HG02678 (cell line): ENCODE measurements around the gene ANGPTL8.

Experiments
- ATAC-seq: cut with Tn5 transposase; IDR thresholded peaks from one replicate; pipeline ENCODE4 v1.9.1; 2021; ENCODE audit warnings: mild to moderate bottlenecking, moderate library complexity; ENCODE audit not compliant: unreplicated experiment

The ANGPTL8 gene

DNA sequence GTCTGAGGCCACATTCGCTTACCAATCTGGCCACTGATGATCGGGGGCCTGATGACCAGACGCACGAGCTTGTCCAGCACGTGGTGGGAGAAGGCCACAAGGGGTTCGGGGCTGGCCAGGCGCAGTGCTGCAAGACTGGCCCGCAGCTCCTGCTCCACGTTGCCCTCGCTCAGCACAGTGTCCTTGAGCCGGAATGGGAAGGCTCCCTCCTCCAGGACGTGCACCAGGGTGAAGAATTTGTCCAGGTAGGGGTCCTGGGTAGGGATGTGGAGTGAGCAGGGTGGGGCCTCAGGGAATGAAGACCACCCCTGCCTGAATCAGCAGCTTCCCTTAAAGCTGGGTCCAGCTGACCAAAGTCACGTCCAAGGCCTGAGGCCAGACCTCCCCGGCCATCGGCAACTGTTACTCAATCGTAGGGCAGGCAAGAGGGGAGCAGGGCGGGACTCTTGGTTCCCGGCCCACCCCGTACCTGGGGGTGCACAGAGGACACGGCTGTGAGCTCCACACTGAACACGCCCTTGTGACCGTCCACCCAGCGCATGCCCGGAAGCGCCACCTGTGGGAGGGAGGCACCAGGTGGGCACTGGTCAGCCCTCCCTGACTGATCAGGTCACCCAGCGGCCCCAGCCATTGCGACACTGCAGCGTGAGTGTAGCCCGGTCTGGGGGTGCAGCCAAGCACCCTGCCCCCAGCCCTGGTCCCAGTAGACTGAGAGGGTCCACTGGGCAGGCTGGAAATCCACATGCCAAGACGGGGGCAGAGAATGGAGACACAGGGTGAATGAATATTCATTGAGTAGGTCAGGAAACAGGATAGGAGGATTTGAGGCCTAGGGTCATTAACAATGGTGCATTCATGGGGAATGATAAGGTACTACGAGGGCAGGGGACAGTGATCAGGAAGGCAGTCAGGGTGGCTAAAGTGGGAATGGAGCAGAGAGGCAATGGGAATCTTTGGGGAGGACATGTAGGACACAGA lies 2.8 kb upstream of the ANGPTL8 start:
- ATAC-seq, result no peak

DNA sequence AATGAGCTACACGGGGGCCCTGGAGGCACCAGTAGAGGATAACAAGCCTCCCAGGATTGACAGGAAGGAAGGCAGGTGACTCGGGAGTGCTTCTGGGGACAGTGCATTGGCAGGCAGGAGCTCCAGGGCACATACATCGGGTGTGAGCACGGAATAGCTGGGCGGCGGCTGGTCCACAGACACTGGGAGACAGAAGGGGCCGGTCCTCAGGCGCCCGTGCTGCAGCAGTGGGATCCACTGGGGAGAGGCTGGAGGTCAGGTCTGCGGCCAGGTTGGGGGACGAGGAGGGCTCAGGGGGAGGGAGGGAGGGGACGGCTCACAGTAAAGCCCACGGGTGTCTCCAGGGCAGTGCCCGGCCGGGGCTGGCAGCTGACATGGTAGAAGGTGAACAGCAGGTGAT lies 2.1 kb upstream of the ANGPTL8 start:
- ATAC-seq, result no peak

DNA sequence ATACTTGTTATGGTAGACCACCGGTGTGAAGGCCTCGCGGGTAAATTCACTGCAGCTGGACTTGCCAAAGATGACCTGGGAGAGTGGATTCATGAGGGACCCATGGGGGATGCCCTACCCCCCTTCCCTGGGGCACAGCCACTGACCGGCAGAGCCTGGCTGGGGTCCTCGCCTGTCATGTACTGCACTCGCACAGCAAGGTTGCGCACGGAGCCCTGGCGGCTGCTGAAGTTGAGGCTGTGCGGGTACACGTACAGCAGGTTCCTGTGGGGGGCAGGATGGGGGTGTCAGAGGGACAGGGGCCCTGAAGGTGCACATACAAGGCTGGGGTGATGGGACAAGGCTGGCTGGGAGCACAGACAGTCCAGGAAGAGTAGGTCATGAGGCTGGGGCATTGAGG lies 1.4 kb upstream of the ANGPTL8 start:
- no peak for ATAC-seq

DNA sequence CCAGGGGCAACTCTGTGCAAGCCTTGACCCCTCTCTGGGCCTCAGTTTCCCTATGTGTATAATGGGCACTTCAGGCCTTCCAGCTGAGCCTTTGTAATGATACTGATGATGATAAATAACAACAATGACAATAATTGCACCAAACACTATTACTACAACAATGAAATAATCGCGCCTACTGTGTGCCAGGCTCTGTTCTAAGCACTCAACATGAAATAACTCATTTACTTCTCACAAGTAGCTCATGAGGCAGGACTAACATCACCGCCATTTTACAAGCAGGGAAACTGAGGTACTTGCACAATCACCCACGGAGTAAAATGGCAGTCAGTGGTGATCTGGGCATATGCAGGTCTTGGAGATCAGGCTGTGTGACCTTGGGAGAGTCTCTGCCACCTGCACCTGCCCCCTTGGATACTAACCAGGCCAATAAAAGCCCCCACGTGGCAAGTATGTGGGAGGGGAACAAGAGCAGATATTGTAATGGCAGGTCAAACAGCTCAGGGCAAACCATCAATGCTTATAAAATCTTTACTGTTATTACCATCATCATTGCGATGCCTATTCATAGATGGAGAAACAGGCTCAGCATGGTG lies 540 bp upstream of the ANGPTL8 start:
- no peak for ATAC-seq

DNA sequence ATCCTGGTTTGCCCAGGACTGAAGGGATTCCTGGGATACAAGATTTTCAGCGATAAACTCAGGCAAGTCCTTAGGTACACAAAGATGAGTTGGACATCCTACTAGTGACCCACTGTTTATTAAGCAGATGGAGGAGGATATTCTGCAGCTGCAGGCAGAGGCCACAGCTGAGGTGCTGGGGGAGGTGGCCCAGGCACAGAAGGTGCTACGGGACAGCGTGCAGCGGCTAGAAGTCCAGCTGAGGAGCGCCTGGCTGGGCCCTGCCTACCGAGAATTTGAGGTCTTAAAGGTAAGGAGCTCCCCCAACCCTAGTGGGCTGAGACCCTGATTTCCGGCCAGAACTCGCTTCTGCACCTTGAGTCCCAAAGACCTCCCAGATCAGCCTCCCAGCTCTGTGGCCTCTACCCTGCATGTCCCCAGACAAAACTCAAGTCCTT lies 607 bp downstream of the ANGPTL8 start:
- no peak for ATAC-seq

DNA sequence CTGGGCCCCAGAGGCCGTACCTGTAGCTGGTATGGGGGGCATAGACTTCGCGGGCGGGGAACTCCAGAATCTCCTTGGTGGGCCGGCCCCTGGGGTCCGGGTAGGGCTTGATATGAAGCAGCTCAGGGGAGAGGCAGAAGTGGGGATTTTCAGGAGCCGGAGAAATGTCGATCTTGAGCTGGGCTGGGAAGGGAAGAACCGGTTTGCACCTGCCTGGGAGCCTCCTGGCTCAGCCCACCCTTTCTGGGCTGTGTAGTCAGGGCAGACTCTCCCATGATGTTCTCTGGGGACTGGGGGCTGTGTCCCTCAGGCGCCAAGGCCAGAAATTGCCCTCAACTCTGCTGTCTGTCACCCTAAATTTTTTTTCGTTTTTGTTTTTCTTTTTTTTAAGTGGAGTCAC lies 2.6 kb downstream of the ANGPTL8 start:
- ATAC-seq, result no peak

DNA sequence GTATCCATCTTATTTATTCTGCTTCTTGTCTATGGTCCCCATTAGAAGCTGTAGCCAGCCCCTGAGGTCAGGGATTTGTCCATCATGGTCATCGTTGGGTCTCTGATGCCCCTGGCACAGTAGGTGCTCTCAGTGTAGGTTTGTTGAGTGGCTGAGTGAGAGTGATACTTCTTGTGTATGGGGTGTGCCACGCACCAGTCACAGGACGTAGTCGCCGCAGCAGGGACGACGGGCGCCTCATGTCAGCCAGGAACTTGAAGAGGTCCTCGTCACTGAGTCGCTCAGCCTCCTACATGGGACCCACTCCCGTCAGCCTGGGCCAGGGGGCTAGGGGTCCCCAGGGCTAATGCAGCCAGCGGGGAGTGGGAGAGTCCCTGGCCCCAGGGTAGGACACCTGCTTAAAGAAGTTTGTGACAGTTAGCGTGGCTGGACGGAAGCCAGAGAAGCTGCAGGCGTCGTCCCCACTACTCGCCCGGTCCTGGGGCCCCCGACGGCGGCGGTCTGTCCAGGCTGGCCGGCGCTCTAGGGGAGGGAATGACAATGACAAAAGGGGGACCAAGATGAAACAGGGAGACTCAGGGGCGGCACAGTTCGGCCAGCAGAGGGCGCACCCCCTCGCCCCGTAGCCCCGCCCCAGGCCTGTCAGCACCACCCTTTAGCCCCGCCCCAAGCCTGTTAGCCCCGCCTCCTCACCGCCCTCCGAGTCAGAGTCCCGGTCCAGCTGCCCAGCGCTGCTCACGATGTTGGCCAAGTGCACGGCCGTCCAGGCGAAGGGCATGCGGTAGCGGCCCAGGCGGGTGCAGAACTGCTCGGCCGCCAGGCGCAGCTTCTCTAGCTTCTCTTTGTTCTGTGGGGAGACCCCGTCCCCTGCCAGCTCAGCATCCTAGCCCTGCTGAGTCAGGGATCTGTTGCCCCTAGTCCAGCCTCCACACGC lies 3.7 kb downstream of the ANGPTL8 start:
- ATAC-seq, result peak; percentile 60

DNA sequence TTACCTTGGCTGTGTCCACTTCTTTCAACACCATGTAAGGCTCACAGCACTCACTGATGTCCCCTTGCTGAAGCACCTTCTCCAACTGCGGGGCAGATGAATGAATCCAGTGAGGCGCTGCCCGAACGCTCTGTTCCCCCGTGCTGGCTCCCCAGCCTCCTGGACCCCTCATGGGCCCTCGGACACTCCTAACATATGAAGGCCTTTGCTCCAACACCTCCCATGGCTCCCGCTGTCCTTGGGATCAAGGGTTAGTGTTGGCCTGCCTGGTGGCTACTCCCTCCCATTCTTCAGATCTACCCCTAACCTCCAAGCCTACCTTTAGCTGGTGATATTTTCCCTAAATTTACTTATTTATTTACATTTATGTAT lies 4.4 kb downstream of the ANGPTL8 start:
- ATAC-seq, result no peak

DNA sequence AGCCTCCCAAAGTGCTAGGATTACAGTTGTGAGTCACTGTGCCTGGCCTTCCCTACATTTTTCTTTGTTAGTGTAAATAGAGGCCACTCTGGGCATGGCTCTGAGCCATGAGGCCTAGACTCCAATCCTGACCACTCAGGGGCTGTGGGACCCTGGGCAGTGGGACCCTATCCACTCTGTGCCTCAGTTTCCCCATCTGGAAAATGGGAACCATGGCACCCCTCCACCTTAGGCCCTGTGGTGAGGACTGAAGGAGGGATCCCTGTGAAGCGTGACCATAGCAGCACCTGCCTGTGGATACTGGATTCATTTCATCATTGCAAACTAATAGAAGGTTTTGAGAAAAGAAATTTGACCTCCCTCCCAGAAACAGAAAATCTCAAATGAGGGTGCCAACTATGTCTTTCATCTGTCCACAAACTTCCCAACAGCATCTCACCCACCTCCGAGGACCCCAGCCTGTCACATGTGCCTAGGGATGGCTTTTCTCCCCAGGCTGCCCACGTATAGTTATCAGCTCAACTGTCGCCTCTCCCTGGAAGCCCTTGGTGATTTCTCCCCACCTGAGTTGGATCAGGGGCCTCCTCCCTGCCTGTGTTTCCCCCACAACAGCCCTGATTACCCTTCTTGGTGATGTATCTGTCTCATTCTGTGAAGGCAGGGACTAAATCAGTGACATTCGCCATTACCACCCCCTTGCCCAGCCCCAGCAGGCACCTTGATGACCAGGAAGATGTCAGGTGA lies 5.6 kb downstream of the ANGPTL8 start:
- ATAC-seq, result no peak

DNA sequence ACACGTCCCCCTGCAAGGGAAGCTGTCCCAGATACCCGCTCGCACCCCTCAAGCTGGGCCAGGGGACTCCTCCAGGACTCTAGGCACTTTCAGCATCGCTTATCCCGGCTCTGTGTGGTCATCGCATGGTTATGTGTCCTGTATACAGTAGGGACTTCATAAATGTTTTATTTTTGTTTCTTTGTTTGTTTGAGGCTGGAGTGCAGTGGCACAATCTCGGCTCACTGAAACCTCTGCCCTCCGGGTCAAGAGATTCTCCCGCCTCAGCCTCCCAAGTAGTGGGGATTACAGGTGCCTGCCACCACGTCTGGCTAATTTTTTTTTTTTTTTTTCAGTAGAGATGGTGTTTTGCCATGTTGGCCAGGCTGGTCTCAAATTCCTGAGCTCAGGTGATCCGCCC lies 7.5 kb downstream of the ANGPTL8 start:
- no peak for ATAC-seq

DNA sequence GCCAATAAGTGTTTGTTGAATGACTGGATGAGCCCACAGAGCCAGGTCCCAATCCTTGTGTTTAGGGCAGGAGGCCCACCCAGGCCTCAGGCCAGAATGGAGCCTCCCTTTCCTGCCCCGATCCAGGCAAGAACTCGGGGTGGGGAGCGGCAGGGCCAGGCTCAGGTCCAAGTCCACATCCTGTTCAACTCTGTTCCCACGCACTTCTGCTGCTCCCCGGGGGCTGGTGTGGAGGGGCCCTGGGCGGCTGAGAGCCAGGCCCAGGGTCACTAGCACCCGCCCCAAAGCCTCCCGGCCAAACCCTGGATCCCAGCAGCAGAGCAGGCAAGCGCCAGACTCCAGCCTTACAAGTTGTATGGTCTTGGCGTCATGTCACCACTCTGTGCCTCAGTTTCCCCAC lies 8.0 kb downstream of the ANGPTL8 start:
- ATAC-seq, result no peak

DNA sequence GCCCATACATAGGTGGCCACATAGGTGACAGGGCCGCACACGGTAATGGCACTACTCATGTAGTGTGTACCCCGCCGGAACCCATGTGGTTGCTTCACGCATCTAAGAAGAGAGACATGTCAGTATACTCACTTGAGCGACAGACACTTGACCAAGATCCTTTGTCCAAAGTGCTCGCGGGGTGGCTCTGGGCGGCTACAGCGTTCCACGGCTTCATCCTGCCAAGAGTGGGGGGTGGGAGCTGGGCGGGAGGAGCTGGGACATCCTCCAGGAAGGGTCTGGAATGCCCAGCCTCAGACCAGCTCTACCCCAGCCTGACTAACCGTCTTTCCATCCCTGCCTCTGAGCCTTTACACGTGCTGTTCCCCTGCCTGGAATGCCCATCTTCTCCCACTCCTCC lies 8.5 kb downstream of the ANGPTL8 start:
- ATAC-seq, result no peak

DNA sequence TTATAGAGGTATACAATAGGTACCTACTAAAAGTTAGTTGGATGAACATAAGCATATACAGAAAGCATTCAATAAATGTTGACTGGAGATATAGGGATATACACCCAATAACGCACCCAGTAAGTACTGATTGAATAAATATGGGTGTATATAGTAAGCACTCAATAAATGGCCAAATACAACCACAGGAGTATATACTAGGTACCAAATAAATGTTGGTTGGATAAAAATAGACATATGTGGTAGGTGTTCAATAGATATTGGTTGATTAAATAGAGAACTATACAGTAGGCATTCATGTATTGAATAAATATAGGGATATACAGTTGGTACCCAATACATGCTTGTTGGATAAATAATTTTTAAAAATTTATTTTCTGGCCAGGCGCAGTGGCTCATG lies 9.4 kb downstream of the ANGPTL8 start:
- no peak for ATAC-seq

DNA sequence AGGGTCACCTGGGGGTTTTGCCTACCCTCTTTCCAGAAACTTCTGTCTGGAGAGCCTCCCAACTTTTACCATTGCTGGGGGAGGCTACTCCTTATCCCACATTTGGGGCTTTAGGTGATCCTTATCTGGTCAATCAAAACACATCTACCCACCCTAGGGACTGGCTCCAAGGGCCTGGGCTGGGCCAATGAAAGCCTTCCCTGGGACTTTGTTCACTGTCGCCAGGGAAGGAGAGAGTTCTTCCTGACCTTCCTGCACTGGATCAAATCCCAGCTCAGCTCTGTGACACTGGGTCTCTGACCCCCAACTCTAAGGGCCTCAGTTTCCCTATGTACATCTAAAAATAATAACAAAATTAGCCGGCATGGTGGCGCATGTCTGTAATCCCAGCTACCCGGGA lies 11.8 kb downstream of the ANGPTL8 start:
- no peak for ATAC-seq

DNA sequence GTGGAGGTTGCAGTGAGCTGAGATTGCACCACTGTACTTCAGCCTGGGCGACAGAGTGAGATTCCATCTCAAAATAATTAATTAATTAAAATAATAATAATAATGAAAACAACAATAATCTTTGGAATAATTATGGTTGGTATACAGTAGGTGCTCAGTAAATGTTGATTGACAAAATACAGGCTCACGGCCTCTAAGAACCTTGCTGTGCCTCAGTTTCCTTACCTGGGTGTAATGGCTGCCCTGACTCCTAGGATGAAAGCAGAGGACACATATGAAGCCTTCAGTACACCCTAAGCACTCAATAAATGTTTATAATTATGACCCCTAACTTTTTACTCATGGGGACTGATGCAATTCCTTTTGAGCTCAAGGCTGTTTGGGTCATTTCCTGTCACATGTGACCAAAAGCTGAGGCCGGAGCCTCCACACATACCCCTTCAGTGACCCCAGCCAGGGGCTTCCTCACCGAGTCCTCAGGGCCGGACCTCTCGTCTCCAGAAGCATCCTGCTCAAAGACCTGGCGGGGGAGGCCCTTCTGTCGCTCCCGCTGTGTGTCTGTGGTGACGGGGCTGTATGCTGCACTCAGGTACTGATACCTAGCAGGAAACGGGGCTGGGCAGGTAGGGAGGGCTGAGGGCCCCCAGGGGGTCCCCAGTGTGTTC lies 12.4 kb downstream of the ANGPTL8 start:
- ATAC-seq, result no peak

DNA sequence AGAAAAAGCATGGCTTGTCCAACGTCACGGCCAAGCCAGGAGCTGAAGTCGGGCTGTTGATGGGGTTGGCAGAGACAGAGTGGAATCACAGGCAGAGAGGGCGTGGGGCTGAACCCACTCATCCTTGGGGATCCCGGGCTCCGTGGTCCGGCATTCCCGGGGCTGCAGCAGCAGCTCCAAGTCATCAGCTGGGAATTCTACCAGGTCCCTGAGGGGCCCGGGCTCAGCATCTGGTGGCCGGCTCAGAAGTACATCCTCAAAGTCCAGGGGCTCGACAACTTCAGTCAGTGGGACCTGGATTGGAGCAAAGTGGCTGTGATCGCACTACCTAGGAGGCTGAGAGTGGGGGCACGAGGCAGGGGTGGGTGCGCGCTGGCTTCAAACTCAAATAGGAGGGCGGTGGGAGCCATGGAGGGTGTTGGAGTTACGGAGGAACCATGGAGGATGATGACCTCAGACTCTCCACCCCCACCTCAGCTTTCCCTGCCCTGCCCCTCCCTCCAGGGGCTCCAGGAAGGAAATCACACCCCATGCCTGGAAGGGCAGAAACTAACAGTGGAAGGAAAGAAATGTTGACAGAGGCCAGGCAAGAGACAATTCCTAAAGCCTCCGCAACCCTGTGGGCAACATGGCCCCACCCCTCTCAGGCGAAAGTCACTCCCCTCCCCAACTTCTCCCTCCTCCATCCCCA lies 13.4 kb downstream of the ANGPTL8 start:
- no peak for ATAC-seq

DNA sequence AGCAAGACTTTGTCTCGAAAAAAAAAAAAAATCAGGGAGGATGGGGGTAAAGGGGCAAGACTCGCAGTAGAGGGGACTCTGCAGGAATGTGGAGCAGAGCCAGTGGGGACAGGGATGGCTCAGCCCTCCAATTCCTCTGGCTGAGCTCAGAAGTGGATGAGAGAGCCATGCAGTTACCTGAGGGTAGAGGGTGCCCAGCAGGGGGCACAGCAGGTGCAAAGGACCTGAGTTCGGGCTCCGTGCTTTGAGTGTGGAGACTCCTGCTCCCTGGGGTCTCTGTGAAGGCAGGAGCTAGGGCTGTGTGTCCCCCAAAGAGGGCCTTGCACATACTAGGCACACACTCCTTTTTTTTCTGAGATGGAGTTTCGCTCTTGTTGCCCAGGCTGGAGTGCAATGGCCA lies 15.2 kb downstream of the ANGPTL8 start:
- ATAC-seq, result no peak

DNA sequence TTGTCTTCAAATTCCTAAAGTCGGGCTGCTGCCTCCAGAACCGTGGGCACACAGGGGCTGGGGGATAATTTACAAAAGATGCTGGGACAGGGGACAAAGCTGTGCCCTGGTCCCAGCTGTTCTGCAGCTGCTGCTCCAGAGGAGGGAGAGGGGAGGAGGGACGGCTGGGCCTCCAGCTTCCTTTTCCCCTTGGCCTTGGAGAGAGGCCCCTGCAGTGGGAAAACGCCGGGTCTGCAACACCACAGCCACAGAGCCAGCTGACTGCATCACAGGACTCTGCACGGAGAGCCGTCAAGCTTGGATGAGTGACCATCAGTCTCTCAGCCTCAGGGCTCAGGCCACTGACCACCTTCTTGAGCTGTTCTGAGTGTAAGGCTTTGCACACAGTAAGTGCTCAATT lies 16.8 kb downstream of the ANGPTL8 start:
- no peak for ATAC-seq

DNA sequence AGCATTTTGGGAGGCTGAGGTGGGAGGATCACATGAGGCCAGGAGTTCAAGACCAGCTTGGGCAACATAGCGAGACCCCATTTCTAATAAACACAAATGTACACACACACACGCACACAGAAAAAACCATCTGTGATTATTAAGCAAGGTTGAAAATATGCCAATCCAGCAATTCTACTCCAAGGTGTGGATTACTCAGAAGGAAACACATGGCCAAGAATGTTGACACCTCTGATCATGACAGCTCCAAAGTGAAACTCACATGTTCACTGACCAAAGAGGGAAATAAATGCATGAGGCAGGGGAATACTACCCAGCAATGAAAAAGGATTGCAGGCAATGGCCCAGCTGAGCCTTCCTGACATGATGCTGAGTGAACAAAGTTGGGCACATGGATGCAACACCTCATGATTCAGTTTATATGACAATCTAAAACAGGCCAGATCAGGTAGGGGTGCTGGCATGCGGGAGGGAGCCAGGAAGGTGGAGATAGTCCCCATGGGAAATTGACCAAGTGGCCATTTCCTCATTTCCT lies 18.5 kb downstream of the ANGPTL8 start:
- ATAC-seq, result no peak
